ENCODE results near the gene CCDC157. TPM values are rescaled to one million over a fixed set of nuclear protein-coding genes. Genes with fewer than 3 reads are reported as not detected.

The CCDC157 gene
- total RNA-seq, 1 experiment from 2014 or later = 1.1 TPM

DNA sequence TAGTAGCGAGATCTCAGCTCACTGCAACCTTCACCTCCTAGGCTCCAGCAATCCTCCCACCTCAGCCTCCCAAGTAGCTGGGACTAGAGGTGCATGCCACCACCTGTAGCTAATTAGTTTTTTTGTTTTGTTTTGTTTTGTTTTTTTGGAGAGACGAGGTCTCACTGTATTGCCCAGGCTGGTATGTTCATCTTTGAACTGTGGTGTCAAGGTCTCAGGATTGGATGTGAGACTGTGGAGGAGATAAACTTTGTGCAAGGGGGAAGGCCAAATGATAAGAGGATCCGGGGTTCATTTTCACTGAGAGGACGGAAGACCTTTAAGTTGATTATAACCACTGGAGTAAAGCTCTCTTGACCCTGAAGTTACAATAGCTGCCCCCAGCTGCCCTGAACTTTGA is 48.9 kb downstream of the CCDC157 start:
- no peak overlapping the region for H3K4me3 Mint-ChIP-seq (ENCODE audit: unreplicated experiment)
- DNase-seq (ENCODE audit: unreplicated experiment) = no peak
- no peak overlapping the region for H3K27ac Mint-ChIP-seq (ENCODE audit: low read depth, unreplicated experiment)
- H3K36me3 Mint-ChIP-seq (ENCODE audit: insufficient read depth, unreplicated experiment) = peaks cover 89% of the 10 kb centered on the region
- H3K9me3 Mint-ChIP-seq (ENCODE audit: unreplicated experiment) = no peaks in the 10 kb centered on the region
- POLR2A ChIA-PET = interaction anchor here (2.7 to 11.3 kb wide), 2 partner anchors 9 to 16 kb away, joined by 15 to 342 read pairs; partner anchors contain the start of genes MTFP1 and SEC14L2
- no TSS peak for BruUV-seq (replicated peaks)
- no peak for TF ChIP-seq CTCF (IDR thresholded peaks at IDR 0.05; ENCODE audit: unreplicated experiment)
- peaks cover 22% of the 10 kb centered on the region for H3K4me1 Mint-ChIP-seq (ENCODE audit: insufficient read depth, unreplicated experiment)
- intact Hi-C loops (cut with micrococcal nuclease) = no loop called here
- CTCF ChIA-PET = interaction anchor here (0.7 to 1.4 kb wide), 7 partner anchors 10 to 1001 kb away, joined by 3 to 5 read pairs (median 4); partner anchors contain the start of gene SEC14L2
- no peaks in the 10 kb centered on the region for H3K27me3 Mint-ChIP-seq (ENCODE audit: insufficient read depth, unreplicated experiment)

GRCh38 chr22:30406400-30406799 is 49.6 kb downstream of the CCDC157 start:
- no peak for DNase-seq (ENCODE audit: unreplicated experiment)
- Mint-ChIP-seq H3K27ac (ENCODE audit: low read depth, unreplicated experiment) (peak overlapping the region; percentile 16), H3K36me3 (ENCODE audit: insufficient read depth, unreplicated experiment) (peaks cover 95% of the 10 kb centered on the region), H3K27me3 (ENCODE audit: insufficient read depth, unreplicated experiment) (no peaks in the 10 kb centered on the region), H3K4me1 (ENCODE audit: insufficient read depth, unreplicated experiment) (peaks cover 29% of the 10 kb centered on the region), H3K4me3 (ENCODE audit: unreplicated experiment) (no peak overlapping the region), H3K9me3 (ENCODE audit: unreplicated experiment) (no peaks in the 10 kb centered on the region)
- BruUV-seq (replicated peaks) = no TSS peak
- ChIA-PET CTCF (interaction anchor here (0.7 to 1.4 kb wide), 5 partner anchors 10 to 349 kb away, joined by 3 to 5 read pairs (median 4); partner anchors contain the start of gene SEC14L2), POLR2A (interaction anchor here (2.7 to 11.3 kb wide), 2 partner anchors 10 to 16 kb away, joined by 15 to 342 read pairs; partner anchors contain the start of genes MTFP1 and SEC14L2)
- intact Hi-C loops (cut with micrococcal nuclease) = no loop called here
- no peak for TF ChIP-seq CTCF (IDR thresholded peaks at IDR 0.05; ENCODE audit: unreplicated experiment)

DNA sequence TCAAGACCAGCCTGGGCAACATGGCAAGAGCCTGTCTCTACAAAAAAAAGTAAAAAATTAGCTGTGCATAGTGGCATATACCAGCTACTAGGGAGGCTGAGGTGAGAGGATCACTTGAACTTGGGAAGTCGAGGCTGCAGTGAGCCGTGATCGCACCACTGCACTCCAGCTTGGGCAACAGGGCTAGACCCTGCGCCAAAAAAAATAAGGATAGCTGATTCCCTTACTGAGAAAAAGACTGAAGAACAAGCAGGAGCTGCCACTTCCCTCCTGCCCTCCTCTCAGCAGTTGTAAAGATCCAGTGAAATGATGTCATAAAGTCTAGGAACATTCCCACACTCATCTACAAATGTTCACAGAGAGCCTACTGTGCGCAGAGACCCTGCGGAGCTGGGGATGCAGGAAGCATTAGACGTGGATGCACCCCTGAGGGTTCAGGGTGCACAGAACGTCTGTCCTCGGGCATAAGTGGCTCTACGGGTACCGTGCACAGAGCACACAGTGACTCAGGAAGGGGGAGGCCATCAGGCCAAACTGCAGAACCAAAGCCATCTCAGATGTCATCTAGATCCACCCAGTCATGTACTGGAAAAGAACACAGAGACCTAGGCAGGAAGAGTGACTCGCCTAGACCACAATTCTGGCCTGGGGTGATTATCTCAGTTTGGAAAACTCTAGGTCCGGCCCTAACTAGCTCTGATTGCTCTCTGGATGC is 51.7 kb downstream of the CCDC157 start:
- BruUV-seq (replicated peaks) = no TSS peak
- H3K4me3 Mint-ChIP-seq (ENCODE audit: unreplicated experiment) = no peak overlapping the region
- CTCF ChIA-PET = interaction anchor here (0.6 to 4.4 kb wide), 4 partner anchors 11 to 1540 kb away, joined by 3 to 17 read pairs (median 3); no protein-coding TSS in a partner anchor
- DNase-seq (ENCODE audit: unreplicated experiment) = peak; percentile 92
- POLR2A ChIA-PET = interaction anchor here (1.7 to 11.3 kb wide), 3 partner anchors 9 to 13 kb away, joined by 8 to 342 read pairs (median 13); partner anchors contain the start of gene MTFP1
- H3K4me1 Mint-ChIP-seq (ENCODE audit: insufficient read depth, unreplicated experiment) = peaks cover 47% of the 10 kb centered on the region
- no peaks in the 10 kb centered on the region for H3K27me3 Mint-ChIP-seq (ENCODE audit: insufficient read depth, unreplicated experiment)
- H3K36me3 Mint-ChIP-seq (ENCODE audit: insufficient read depth, unreplicated experiment) = peaks cover 97% of the 10 kb centered on the region
- no peaks in the 10 kb centered on the region for H3K9me3 Mint-ChIP-seq (ENCODE audit: unreplicated experiment)
- H3K27ac Mint-ChIP-seq (ENCODE audit: low read depth, unreplicated experiment) = peak overlapping the region; percentile 73
- intact Hi-C loops (cut with micrococcal nuclease) = no loop called here
- TF ChIP-seq CTCF (IDR thresholded peaks at IDR 0.05; ENCODE audit: unreplicated experiment) = no peak

DNA sequence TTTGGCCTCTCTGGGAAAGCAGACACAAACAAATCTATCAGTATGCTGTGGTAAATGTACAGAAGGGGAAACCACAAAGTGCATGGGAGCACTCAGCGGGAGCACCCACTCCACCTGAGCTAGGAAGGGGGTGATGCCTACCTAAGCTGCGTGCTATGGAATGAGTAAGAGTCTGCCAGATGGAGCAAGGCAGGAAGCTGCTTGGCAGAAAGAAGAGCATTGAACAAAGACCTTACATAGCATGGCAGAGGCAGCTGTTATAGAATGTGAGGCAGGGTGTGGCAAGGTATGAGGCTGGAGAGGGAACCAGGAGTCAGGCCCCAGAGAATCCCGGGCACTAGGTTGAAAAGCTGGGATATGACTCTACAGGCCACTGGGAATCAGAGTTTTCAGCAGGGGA is 55.0 kb downstream of the CCDC157 start:
- Mint-ChIP-seq H3K4me1 (ENCODE audit: insufficient read depth, unreplicated experiment) (peaks cover 50% of the 10 kb centered on the region), H3K4me3 (ENCODE audit: unreplicated experiment) (peak overlapping the region; percentile 54), H3K9me3 (ENCODE audit: unreplicated experiment) (no peaks in the 10 kb centered on the region), H3K27ac (ENCODE audit: low read depth, unreplicated experiment) (peak overlapping the region; percentile 90), H3K27me3 (ENCODE audit: insufficient read depth, unreplicated experiment) (no peaks in the 10 kb centered on the region), H3K36me3 (ENCODE audit: insufficient read depth, unreplicated experiment) (peaks cover 96% of the 10 kb centered on the region)
- intact Hi-C loops (cut with micrococcal nuclease) = loop anchor here (1.0 kb wide), 1 partner anchor 9 kb away; no protein-coding TSS in a partner anchor
- CTCF ChIA-PET = interaction anchor here (0.9 to 5.4 kb wide), 7 partner anchors 10 to 73 kb away, joined by 3 to 59 read pairs (median 6); partner anchors contain the start of genes MTFP1 and SEC14L2
- BruUV-seq (replicated peaks) = no TSS peak
- POLR2A ChIA-PET = interaction anchor here (0.9 to 11.3 kb wide), 6 partner anchors 10 to 161 kb away, joined by 3 to 342 read pairs (median 10); partner anchors contain the start of genes MTFP1 and SEC14L2
- DNase-seq (ENCODE audit: unreplicated experiment) = peak; percentile 94
- no peak for TF ChIP-seq CTCF (IDR thresholded peaks at IDR 0.05; ENCODE audit: unreplicated experiment)
